SW 1271 (cell line): ENCODE measurements around the gene KRT79.

Experiments
- DNase-seq, 2 experiments: peaks; one replicate each; lab custom pipeline; 2025; lab: John Stamatoyannopoulos, UW

KRT79 gene

GRCh38 chr12:52819731-52820510 lies 14.2 kb downstream of the KRT79 start:
- no peak for DNase-seq

GRCh38 chr12:52818887-52819420 lies 15.2 kb downstream of the KRT79 start:
- DNase-seq, result no peak

GRCh38 chr12:52818388-52818787 lies 15.7 kb downstream of the KRT79 start:
- DNase-seq, result no peak

- no peak for DNase-seq
Observed at GRCh38 chr12:52817699-52818238, 16.3 kb downstream of the KRT79 start.

GRCh38 chr12:52817003-52817698 lies 17.0 kb downstream of the KRT79 start:
- no peak for DNase-seq

- DNase-seq, result no peak
Observed at GRCh38 chr12:52815676-52816588, 18.2 kb downstream of the KRT79 start.

GRCh38 chr12:52815161-52815560 lies 18.9 kb downstream of the KRT79 start:
- no peak for DNase-seq

GRCh38 chr12:52814710-52815155 lies 19.4 kb downstream of the KRT79 start:
- DNase-seq, result no peak

GRCh38 chr12:52813885-52814709 lies 20.0 kb downstream of the KRT79 start, which contains the start of gene KRT4:
Gene KRT4, minus strand, starts transcription at chr12:52814116. Its CDS starts 58 bp downstream, at chr12:52814058.
- no peak for DNase-seq

- no peak for DNase-seq
Observed at GRCh38 chr12:52813203-52813819, 20.8 kb downstream of the KRT79 start.

- no peak for DNase-seq
Observed at GRCh38 chr12:52812749-52813148, 21.4 kb downstream of the KRT79 start.

- DNase-seq, result no peak
Observed at GRCh38 chr12:52812073-52812400, 22.1 kb downstream of the KRT79 start.

- DNase-seq, result no peak
Observed at GRCh38 chr12:52811191-52812072, 22.7 kb downstream of the KRT79 start.

GRCh38 chr12:52810554-52810953 lies 23.6 kb downstream of the KRT79 start:
- DNase-seq, result no peak

GRCh38 chr12:52809166-52809565 lies 24.9 kb downstream of the KRT79 start:
- no peak for DNase-seq

- DNase-seq, result no peak
Observed at GRCh38 chr12:52808573-52809160, 25.4 kb downstream of the KRT79 start.

GRCh38 chr12:52807544-52808470 lies 26.3 kb downstream of the KRT79 start:
- no peak for DNase-seq
